Measurements from ENCODE around the gene FXYD7.
"Not testable (repeated sequence)": the region's sequence is repeated elsewhere in the genome, so short reads cannot be mapped to it uniquely, and the experiment has no call there.

FXYD7 gene

GRCh38 chr19:35146746-35147459 is 3.8 kb downstream of the FXYD7 start:
- no peak for DNase-seq

DNA sequence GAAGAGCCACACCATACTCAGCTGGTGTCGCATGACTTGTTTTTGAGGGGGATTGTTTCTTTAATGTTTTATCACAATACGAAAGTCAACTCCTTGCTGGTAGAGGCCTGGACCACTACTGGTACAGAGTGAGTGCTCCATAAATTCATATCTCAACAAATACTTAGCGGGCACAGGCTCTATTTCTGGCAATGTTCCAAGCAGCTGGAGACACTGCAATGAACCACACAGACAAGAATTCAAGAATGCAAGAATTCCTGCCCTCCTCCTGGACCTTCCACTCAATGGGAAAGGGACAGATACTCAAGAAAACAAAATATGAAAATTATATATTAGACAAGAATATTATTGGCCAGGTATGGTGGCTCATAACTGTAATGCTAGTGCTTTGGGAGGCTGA is 6.4 kb downstream of the FXYD7 start:
- no peak for DNase-seq

- DNase-seq = no peak
Observed at GRCh38 chr19:35150445-35150844, 7.4 kb downstream of the FXYD7 start.

GRCh38 chr19:35151273-35152065 is 8.4 kb downstream of the FXYD7 start:
- DNase-seq = no peak

- not testable (repeated sequence) for DNase-seq
Observed at GRCh38 chr19:35153129-35153522, 10.1 kb downstream of the FXYD7 start.

DNA sequence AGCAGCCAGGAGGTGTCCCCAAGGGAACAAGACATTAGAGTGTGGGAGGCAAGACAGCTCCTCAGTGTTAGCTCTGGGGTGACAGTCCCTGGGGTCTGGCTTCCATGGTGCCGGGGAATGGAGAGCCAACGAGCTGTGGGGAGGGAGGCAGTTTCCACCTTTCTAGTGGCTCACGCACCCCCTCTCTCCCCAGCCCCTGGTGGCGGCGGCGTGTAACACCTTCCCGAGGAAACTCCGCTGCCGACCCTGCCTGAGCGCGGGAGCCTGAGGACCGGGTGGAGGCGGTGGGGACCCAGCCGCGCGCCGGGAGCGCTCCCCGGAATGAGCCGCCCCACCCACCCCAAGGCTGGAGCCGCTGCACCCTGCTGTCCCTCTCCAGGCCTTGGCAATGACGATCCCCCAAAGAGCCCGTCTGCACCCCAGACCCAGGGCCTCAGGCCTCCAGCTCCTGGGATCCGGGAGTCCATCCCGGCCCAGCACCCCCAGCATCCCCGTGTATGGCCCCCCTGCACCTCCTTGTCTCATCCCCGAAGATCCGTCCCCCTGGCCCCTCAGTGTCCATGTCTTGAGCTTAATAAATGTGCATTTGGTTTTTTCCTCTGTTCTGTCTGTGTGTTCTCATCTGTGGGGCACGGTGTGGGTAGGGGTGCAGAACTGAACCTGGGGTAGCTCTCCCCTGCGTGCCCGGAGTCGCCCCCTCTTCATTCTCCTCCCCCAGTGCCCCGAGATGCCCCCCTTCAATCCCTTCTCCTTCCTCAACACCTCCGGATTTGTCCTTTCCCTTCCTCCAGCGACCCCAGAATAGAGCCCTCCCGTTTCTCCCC is 10.9 kb downstream of the FXYD7 start:
- DNase-seq = no peak

- peak; percentile 23 for DNase-seq
Observed at GRCh38 chr19:35154525-35155406, 11.7 kb downstream of the FXYD7 start, which contains the start of gene FXYD5. TSS of gene FXYD5 (plus strand) at chr19:35154735. CDS start at chr19:35155551, 816 bp downstream.

GRCh38 chr19:35155441-35155840 is 12.4 kb downstream of the FXYD7 start:
- DNase-seq = no peak

DNA sequence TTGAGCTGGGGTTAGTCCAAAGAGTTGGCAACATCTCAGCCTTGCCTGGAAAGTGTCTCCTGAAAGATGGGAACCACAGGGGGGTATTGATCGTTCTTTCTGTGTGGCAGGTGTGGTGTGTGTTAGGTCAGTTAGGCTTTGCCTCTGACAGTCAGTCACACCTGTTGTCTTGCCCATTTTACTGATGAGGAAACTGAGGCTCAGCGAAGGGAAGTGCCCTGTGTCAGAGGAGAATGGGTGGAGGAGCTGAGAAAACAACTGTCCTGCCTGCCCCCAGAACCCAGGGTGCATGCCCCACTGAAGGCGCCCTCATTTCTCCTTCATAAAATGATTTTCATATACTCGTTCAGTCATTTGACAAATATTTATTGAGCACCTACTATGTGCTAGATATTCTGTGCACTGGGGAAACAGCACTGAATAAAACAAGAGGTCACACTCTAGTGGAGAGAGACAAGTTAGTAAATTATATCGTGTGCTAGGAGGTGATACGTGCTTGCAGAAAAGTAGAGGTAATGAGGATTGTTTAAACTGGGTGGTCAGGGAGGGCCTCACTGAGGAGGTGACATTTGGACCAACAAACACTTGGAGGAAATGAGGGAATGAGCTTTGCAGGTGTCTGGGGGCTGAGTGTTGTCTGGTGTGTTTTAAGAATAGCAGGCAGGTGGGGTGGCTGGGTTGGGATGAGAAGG is 13.1 kb downstream of the FXYD7 start:
- no peak for DNase-seq

DNA sequence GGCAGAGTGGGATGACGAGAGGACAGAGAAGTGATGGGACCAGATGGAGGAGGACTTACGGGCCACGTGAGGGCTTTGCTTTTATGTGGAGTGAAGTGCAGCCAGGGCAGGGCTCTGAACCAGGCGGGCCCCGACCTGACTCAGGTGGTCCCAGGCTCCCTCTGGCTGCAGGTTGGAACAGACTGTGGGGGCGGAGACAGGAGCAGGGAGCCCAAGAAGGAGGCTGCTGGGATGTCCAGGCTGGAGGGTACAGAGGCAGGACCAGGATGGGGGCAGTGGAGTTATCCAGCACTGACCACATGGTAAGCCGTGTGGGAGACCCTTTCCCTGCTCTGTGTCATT is 13.6 kb downstream of the FXYD7 start:
- DNase-seq = no peak

- DNase-seq = no peak
Observed at GRCh38 chr19:35157431-35157830, 14.4 kb downstream of the FXYD7 start.

DNA sequence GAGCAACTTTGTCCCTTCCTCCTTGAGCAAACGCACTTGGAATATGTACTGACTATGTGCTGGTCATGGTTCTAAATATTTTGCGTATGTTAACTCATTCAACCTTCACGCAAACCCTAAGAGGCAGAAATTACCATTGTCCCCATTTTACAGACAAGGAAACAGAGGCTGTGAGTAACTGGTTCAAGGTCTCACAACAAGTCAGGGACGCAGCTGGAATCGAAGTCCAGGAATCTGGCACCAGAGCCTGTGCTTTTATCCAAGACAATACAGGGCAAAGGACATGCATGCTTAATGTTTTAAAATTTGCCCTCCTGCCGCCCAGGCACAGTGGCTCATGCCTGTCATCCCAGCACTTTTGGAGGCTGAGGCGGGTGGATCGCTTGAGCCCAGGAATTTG is 16.6 kb downstream of the FXYD7 start:
- DNase-seq = no peak

- no peak for DNase-seq
Observed at GRCh38 chr19:35160629-35161433, 17.8 kb downstream of the FXYD7 start.

- DNase-seq = no peak
Observed at GRCh38 chr19:35161434-35161743, 18.3 kb downstream of the FXYD7 start.

DNA sequence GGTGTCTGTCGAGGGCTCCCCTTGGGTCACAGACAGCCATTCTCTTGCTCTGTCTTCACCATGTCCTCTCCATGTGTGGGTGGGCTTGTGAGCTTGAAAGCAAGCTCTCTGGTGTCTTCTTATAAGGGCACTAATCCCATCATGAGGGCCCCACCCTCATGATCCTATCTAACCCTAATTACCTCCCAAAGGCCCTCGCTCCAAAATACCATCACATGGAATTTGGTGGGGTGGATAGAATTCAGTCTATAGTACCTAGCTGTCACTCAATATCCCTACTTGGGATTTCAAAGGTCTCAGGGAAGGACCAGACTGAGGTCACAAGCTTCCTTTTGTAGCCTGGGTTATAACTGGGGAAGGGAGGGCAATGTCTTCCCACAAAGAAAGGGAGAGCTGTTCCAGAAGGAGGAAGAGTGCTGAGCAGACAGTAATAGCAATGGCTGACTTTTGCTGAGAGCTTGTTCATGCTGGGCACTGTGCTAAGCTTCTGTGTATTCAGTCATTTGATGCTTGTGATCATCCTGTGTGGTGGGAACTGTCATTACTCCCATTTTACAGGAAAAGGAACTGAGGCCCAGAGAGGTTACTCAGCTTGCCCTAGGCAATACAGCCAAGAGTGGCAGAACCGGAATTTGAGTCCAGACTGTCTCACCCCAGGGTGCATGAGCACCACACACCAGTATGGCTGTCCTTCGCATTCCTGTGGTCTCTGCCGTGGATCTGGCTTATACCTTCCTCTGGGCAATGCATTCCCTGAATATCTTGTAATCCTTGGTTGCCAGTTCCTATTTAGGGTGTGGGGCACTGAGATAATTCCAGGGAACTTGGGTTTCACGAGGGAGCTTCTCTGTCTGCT is 19.6 kb downstream of the FXYD7 start:
- no peak for DNase-seq

- no peak for DNase-seq
Observed at GRCh38 chr19:35164418-35164817, 21.4 kb downstream of the FXYD7 start.

GRCh38 chr19:35165200-35166058 is 22.4 kb downstream of the FXYD7 start:
- DNase-seq = no peak

- DNase-seq = no peak
Observed at GRCh38 chr19:35166100-35167063, 23.3 kb downstream of the FXYD7 start.

Data from NCI-H526 treated with DMSO at 0.1 percent for 48 hours (cell line).